GM12878 (cell line): ENCODE measurements around the gene CELSR1.

ENCODE experiments used
- FOXK2 ChIP-seq: fragments of 450-650 bp; IDR thresholded peaks from 2 replicates; pipeline ENCODE4 v1.6.1; 2017; ENCODE audit warnings: mild to moderate bottlenecking, moderate library complexity
- RCOR1 ChIP-seq: conservative IDR thresholded peaks from 2 replicates; pipeline ENCODE4 v1.6.1; 2012; ENCODE audit warnings: low read depth, low read length, improper control_type of control experiment

DNA sequence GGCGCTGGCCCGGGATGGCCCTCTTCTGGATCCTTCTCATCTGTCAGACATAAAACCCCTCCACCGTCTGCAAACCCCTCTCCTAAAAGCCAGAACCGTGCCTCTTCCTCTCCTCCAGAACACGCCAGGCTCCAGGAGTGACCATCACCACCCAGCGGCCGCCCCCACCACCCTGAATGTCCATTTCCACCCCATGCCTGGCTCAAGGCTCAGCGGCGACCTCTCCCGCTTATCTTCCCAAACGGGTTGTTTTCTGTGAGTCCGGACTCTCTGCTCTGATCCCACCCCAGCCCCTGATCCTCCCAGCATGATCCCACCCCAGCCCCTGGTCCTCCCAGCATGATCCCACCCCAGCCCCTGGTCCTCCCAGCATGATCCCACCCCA lies 37.6 kb downstream of the CELSR1 start:
- TF ChIP-seq FOXK2 (no peak), RCOR1 (no peak)
